GM12873 (cell line): Measurements from ENCODE around the gene PRKN.

Experiments used
- CTCF ChIP-seq: IDR thresholded peaks from 2 replicates; pipeline ENCODE4 v1.5.1; 2012; ENCODE audit warnings: low read depth, mild to moderate bottlenecking, moderate library complexity, low read length, control low read depth; ENCODE audit not compliant: insufficient read depth; ENCODE audit errors: missing control alignments

PRKN gene

GRCh38 chr6:161476711-161477110 is 1250.9 kb downstream of the PRKN start:
- TF ChIP-seq CTCF = no peak

- no peak for TF ChIP-seq CTCF
Measured at GRCh38 chr6:161465403-161465802, 1262.2 kb downstream of the PRKN start.

GRCh38 chr6:161463071-161463470 is 1264.5 kb downstream of the PRKN start:
- no peak for TF ChIP-seq CTCF

DNA sequence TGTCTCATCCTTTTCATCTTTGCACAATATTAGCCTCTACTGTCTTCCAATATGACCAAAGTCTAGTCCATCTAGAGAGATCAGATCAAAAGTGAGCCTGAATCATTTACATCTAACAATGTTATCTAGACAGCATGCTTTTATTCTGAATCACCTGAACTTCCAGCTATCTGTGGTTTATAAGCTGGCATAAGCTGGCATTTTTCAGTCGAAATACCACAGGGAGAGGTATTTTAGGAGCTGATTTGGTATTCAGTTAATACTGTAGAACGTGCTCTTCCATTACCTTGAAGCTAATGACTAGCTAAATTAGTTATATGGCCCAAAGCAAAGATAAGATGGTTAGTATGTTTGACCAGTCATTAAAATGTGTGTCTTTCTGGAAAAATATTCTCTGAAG is 1265.4 kb downstream of the PRKN start:
- no peak for TF ChIP-seq CTCF

GRCh38 chr6:161459008-161459615 is 1268.5 kb downstream of the PRKN start:
- no peak for TF ChIP-seq CTCF

DNA sequence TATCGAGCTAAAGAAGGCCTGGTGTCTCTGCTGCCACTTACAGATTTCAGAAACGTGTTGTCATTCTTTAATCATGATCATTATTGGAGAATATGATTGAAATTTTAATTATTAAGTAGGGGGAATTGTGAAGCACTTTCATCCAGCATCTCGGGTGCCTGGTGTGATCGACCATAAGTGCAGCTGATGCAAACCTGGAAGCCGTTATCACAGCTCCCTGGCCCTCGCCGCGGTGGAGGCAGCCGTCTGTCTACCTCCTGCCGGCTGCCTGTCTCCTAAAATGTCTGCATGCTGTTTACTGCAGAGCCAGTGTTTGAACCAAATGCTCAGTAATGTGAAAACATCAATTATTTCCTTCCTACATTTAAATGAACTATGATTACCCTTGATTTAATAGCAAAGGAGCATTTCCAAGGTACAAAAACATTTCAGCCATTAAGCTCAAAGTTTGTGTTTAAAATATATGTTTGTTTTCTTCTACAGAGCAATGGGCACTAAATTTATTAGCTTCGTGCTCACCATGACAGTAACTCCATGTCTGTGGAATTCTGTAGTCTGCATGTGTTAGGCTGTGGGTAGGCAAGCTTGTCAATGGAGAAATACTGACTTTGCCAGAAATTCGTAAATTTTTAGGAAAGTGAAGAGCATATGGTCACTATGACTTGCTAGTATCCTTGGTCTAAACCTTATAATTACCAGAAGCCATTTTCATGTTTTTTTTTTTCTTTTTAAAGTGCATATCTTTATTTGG is 1269.2 kb downstream of the PRKN start:
- TF ChIP-seq CTCF = no peak

DNA sequence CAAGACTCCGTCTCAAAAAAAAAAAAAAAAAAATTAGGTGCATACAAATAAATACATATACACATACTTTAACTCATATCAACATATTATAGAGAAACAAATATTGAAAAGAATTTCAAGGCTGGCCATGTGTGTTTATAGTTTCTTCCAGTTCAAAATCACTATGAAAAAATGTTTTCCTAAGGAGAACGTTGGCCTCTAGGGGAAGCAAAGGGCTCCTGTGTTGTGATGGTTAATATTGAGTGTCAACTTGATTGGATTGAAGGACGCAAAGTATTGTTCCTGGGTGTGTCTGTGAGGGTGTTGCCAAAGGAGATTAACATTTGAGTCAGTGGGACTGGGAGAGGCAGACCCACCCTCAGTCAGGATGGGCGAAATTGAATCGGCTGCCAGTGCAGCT is 1271.7 kb downstream of the PRKN start:
- TF ChIP-seq CTCF = no peak
